Measurements from ENCODE around the gene TMED7. TPM values are rescaled to one million over a fixed set of nuclear protein-coding genes. Genes with fewer than 3 reads are reported as not detected.

TMED7 gene
- total RNA-seq, 4 donors from 2014 or later: 33.0 to 155 (median 80.2) TPM

DNA sequence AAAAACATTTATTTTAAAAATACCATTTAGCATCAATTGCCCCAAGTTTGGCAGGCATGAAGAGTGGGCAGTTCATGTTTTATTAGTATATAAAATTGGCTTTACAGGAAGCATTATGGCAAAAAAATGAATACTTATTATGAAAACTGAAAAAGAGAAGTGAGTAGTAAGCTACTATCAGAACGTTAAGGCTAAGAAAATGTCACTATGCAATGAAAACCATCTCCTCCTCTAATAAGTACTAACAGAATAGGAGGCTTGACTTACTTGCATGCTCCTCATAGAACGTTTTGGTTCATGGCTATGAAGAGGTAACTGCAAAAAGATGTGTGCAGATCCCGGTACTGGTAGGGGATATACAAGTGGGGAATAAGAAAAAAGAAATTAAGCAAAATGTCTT, 47.2 kb downstream of the TMED7 start:
- H3K4me1 ChIP-seq: no peaks in the 10 kb centered on the region
- H3K27me3 ChIP-seq: no peaks in the 10 kb centered on the region
- TF ChIP-seq POLR2A (IDR thresholded peaks at IDR 0.05): no peak
- TF ChIP-seq, protein P1, sequence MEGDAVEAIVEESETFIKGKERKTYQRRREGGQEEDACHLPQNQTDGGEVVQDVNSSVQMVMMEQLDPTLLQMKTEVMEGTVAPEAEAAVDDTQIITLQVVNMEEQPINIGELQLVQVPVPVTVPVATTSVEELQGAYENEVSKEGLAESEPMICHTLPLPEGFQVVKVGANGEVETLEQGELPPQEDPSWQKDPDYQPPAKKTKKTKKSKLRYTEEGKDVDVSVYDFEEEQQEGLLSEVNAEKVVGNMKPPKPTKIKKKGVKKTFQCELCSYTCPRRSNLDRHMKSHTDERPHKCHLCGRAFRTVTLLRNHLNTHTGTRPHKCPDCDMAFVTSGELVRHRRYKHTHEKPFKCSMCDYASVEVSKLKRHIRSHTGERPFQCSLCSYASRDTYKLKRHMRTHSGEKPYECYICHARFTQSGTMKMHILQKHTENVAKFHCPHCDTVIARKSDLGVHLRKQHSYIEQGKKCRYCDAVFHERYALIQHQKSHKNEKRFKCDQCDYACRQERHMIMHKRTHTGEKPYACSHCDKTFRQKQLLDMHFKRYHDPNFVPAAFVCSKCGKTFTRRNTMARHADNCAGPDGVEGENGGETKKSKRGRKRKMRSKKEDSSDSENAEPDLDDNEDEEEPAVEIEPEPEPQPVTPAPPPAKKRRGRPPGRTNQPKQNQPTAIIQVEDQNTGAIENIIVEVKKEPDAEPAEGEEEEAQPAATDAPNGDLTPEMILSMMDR (IDR thresholded peaks at IDR 0.05): no peak
- intact Hi-C loops (cut with DNase I; ENCODE audit: low total_unique reads): no loop called here
- H3K4me3 ChIP-seq: no peak overlapping the region
- no peaks in the 10 kb centered on the region for H3K36me3 ChIP-seq
- DNase-seq: no peak
- no peak overlapping the region for H3K27ac ChIP-seq
- H3K9me3 ChIP-seq: no peaks in the 10 kb centered on the region

DNA sequence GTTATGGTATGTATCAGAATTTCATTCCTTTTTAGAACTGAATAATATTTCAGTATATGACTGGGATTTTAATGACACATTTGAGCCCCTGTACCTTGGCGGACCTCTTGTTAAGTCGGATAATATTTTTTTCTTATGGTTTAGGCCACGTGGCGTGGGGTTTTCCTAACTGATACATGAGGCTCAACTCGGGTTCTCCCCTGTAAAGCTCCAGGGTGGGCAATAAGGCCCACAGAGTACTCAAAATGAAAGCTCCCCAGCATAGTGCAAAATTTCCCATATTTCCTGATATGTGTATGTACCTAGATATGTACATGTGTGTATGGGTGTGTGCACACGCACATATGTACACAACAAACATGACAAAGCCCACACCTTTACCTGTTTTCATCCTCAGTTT, 48.1 kb downstream of the TMED7 start:
- intact Hi-C loops (cut with DNase I; ENCODE audit: low total_unique reads): no loop called here
- no peaks in the 10 kb centered on the region for H3K27me3 ChIP-seq
- H3K36me3 ChIP-seq: no peaks in the 10 kb centered on the region
- DNase-seq: no peak
- TF ChIP-seq POLR2A (IDR thresholded peaks at IDR 0.05): no peak
- TF ChIP-seq, protein P1 (IDR thresholded peaks at IDR 0.05): no peak
- no peaks in the 10 kb centered on the region for H3K9me3 ChIP-seq
- H3K4me3 ChIP-seq: no peak overlapping the region
- no peak overlapping the region for H3K27ac ChIP-seq
- H3K4me1 ChIP-seq: no peaks in the 10 kb centered on the region

GRCh38 chr5:115577329-115577728, 48.5 kb downstream of the TMED7 start:
- Histone ChIP-seq H3K27ac (no peak overlapping the region), H3K9me3 (no peaks in the 10 kb centered on the region), H3K4me3 (no peak overlapping the region), H3K36me3 (no peaks in the 10 kb centered on the region), H3K27me3 (no peaks in the 10 kb centered on the region), H3K4me1 (no peaks in the 10 kb centered on the region)
- intact Hi-C loops (cut with DNase I; ENCODE audit: low total_unique reads): no loop called here
- no peak for DNase-seq
- no peak for TF ChIP-seq POLR2A (IDR thresholded peaks at IDR 0.05)
- TF ChIP-seq, protein P1 (IDR thresholded peaks at IDR 0.05): no peak

DNA sequence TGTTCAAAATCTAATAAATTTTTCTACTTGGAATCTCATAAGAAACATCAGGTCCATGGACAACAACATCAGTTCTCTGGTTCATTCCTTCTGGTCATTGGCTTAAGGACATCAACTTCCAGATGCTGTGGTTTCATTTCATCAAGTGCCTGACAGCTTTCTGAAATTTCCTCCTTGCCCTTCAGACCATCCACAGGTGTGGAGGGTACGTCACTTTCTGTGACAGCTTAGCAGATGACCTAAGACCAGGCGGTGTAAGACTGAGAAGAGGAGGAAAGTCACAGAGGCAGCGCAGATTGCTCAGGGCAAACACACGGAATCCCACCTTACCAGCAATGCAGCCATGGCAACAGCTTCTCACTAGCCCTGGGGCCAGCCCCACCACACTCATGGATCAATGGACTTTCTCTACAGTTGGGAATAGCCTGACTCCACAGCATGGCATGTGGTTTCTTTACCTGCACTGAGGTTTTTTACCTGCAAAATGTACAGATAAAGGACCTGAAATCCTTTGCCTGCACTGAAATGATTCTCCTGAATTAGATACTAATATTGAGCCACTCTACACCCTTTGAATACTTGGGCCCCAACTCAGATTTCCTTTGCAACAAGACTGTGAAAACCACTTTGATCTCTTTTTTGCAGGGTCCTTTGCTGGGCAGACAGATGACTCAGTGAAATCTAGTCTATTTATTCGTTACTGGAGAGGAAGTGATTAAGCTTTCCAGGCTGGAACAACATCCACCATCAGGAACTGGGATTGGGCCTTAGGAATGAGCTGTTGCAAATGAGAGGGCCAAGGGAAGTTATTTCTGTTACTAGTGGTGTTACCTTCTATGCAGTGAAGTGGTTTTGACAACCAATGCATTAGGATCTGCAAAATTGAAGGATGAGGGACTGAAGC, 50.4 kb downstream of the TMED7 start:
- TF ChIP-seq, protein P1 (IDR thresholded peaks at IDR 0.05): no peak
- TF ChIP-seq POLR2A (IDR thresholded peaks at IDR 0.05): no peak
- Histone ChIP-seq H3K36me3 (no peaks in the 10 kb centered on the region), H3K27ac (no peak overlapping the region), H3K9me3 (no peaks in the 10 kb centered on the region), H3K4me3 (no peak overlapping the region), H3K27me3 (no peaks in the 10 kb centered on the region), H3K4me1 (no peaks in the 10 kb centered on the region)
- intact Hi-C loops (cut with DNase I; ENCODE audit: low total_unique reads): no loop called here
- no peak for DNase-seq

DNA sequence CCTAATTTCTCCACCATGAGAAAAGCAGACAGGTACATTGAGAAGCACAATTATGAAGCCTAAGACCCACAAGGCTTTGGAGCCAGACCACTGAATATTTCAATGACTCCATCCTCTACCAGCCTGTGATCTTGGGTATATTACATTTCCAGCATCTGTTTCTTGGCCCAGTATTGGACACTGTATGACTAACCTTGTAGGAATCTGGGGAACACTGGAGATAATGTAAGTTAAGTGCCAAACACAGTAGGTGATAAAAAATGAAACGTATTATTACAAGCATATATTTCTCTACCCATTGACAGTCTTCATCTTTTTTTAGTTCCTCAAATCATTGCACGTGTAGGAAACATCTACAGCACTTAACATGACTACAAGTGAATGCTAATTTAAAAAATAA, 52.7 kb downstream of the TMED7 start:
- intact Hi-C loops (cut with DNase I; ENCODE audit: low total_unique reads): no loop called here
- Histone ChIP-seq H3K9me3 (no peaks in the 10 kb centered on the region), H3K27ac (no peak overlapping the region), H3K4me3 (no peak overlapping the region), H3K4me1 (no peaks in the 10 kb centered on the region), H3K36me3 (no peaks in the 10 kb centered on the region), H3K27me3 (no peaks in the 10 kb centered on the region)
- DNase-seq: no peak
- TF ChIP-seq POLR2A (IDR thresholded peaks at IDR 0.05): no peak
- TF ChIP-seq, protein P1 (IDR thresholded peaks at IDR 0.05): no peak

All from uterus (tissue), 4 donors.